Endothelial cell of umbilical vein (primary cell): ENCODE results near the gene HSP90AA1. TPM values are rescaled to one million over a fixed set of nuclear protein-coding genes. Genes with fewer than 3 reads are reported as not detected.

Source experiments
- BruUV-seq: library from RNA; stranded (reverse); fragments of 400-500 nt; replicated peaks from 2 replicates; lab custom pipeline; 2021; lab: Mats Ljungman, UMichigan
- CTCF ChIA-PET: fragments of 300-600, 350-600 bp; sonication (Branson Sonifier 250); formaldehyde crosslinking; loops from one replicate; lab custom pipeline; 2021; ENCODE audit warnings: antibody characterized with exemption, inconsistent platforms; lab: Charles Lee
- POLR2A ChIA-PET: fragments of 300-600, 350-600 bp; sonication (Branson Sonifier 250); formaldehyde crosslinking; loops from one replicate; lab custom pipeline; 2021; ENCODE audit warnings: antibody characterized with exemption, inconsistent platforms; lab: Charles Lee
- DNase-seq: peaks from one replicate; pipeline ENCODE4 v3.0.0-alpha.2; 2011; ENCODE audit warnings: low read depth, low spot score
- FAIRE-seq: peaks from 2 replicates; lab custom pipeline; 2011; peaks lifted over from hg19 to GRCh38; lab: Jason Lieb, UNC
- H2AFZ ChIP-seq: 2 replicates; pipeline ENCODE4 v1.6.0; 2012; ENCODE audit warnings: low read depth, low read length, control low read depth, inconsistent platforms
- H3K27ac ChIP-seq: 2 replicates; pipeline ENCODE4 v1.5.1; 2011; ENCODE audit warnings: low read depth, mild to moderate bottlenecking, control low read depth, low read length, moderate library complexity; ENCODE audit not compliant: insufficient read depth
- H3K27me3 ChIP-seq, 2 experiments: 2 replicates each; pipeline versions ENCODE4 v1.6.0 to v1.6.1; 2011; ENCODE audit warnings: low read length in 2 of 2, mixed read lengths in 1 of 2; ENCODE audit not compliant: control insufficient read depth in 2 of 2, insufficient read depth in 2 of 2
- H3K36me3 ChIP-seq, 2 experiments: 2 replicates in 1 of 2; 3 replicates in 1 of 2; pipeline ENCODE4 v1.5.1; 2011; ENCODE audit warnings: low read length in 2 of 2, mild to moderate bottlenecking in 1 of 2, moderate library complexity in 1 of 2; ENCODE audit not compliant: control insufficient read depth in 2 of 2, insufficient read depth in 2 of 2; ENCODE audit errors: extremely low read depth in 1 of 2
- H3K4me1 ChIP-seq: 3 replicates; pipeline ENCODE4 v1.5.1; 2011; ENCODE audit warnings: mild to moderate bottlenecking, low read length; ENCODE audit not compliant: control insufficient read depth, insufficient read depth; ENCODE audit errors: extremely low read depth
- H3K4me2 ChIP-seq: 2 replicates; pipeline ENCODE4 v1.6.1; 2011; ENCODE audit warnings: low read length, control low read depth, mixed read lengths; ENCODE audit not compliant: insufficient read depth
- H3K4me3 ChIP-seq, 3 experiments: fragments of 200-600 bp in 1 of 3; sonication (generic), shearing (Covaris generic) in 1 of 3; replicated peaks in 1 of 3; 2 replicates each; pipeline ENCODE4 v1.5.1; 2011 to 2016; ENCODE audit warnings: control low read depth in 3 of 3, low read length in 3 of 3, mild to moderate bottlenecking in 2 of 3, inconsistent platforms in 1 of 3, low read depth in 1 of 3, moderate library complexity in 1 of 3; ENCODE audit not compliant: insufficient read depth in 1 of 3
- H3K79me2 ChIP-seq: 2 replicates; pipeline ENCODE4 v1.6.0; 2012; ENCODE audit warnings: low read length, inconsistent platforms; ENCODE audit not compliant: control insufficient read depth, insufficient read depth
- H3K9ac ChIP-seq: replicated peaks from 2 replicates; pipeline ENCODE3; 2011; ENCODE audit warnings: low read length, control low read depth; ENCODE audit not compliant: insufficient read depth; ENCODE audit errors: extremely low read depth
- H3K9me1 ChIP-seq: replicated peaks from 3 replicates; pipeline ENCODE4 v1.6.0; 2011; ENCODE audit warnings: mild to moderate bottlenecking, low read length; ENCODE audit not compliant: control insufficient read depth, insufficient read depth; ENCODE audit errors: extremely low read depth
- H3K9me3 ChIP-seq: replicated peaks from 2 replicates; pipeline ENCODE4 v1.5.1; 2012; ENCODE audit warnings: low read length, inconsistent platforms; ENCODE audit not compliant: control insufficient read depth, insufficient read depth
- H4K20me1 ChIP-seq: replicated peaks from 2 replicates; pipeline ENCODE3; 2011; ENCODE audit warnings: mild to moderate bottlenecking, low read length; ENCODE audit not compliant: control insufficient read depth, insufficient read depth; ENCODE audit errors: extremely low read depth
- CTCF ChIP-seq, 2 donors: IDR thresholded peaks; 1 replicate in 1 of 2; 2 replicates in 1 of 2; pipeline ENCODE4 v1.5.1; 2011; ENCODE audit warnings: low read length in 2 of 2, mild to moderate bottlenecking in 2 of 2, moderate library complexity in 2 of 2, control low read depth in 1 of 2, inconsistent platforms in 1 of 2, low read depth in 1 of 2; ENCODE audit not compliant: insufficient read depth in 1 of 2; ENCODE audit errors: extremely low read depth in 1 of 2
- EZH2 ChIP-seq: IDR thresholded peaks from 2 replicates; pipeline ENCODE4 v1.6.1; 2012; ENCODE audit warnings: borderline replicate concordance, low read depth, mild to moderate bottlenecking, moderate library complexity, low read length, inconsistent platforms; ENCODE audit not compliant: severe bottlenecking
- FOS ChIP-seq: IDR thresholded peaks from 2 replicates; pipeline ENCODE4 v1.6.1; 2011; ENCODE audit warnings: mild to moderate bottlenecking, low read length, moderate library complexity, borderline replicate concordance; ENCODE audit not compliant: insufficient read depth
- GATA2 ChIP-seq: IDR thresholded peaks from 2 replicates; pipeline ENCODE4 v1.7.0; 2011; ENCODE audit warnings: low read depth, mild to moderate bottlenecking, moderate library complexity, mixed read lengths, low read length; ENCODE audit not compliant: insufficient read length, insufficient read depth
- MAX ChIP-seq: IDR thresholded peaks from 2 replicates; pipeline ENCODE4 v1.6.1; 2011; ENCODE audit not compliant: insufficient read depth, insufficient read length
- POLR2A ChIP-seq: IDR thresholded peaks from 2 replicates; pipeline ENCODE4 v1.6.1; 2012; ENCODE audit warnings: low read depth, mild to moderate bottlenecking, control low read depth, low read length
- POLR2AphosphoS5 ChIP-seq: IDR thresholded peaks from 2 replicates; pipeline ENCODE4 v1.6.1; 2012; ENCODE audit warnings: low read depth, mild to moderate bottlenecking, control low read depth, low read length, moderate library complexity; ENCODE audit not compliant: insufficient read depth
- dilution Hi-C: fragments of 300-500 bp; cut with MboI; formaldehyde crosslinking; loops from one replicate; pipeline ENCODE4 v1.15.0; 2019; ENCODE audit warnings: low sequenced_read_pairs; ENCODE audit not compliant: extremely low pct_ligation_motif_present
- intact Hi-C: fragments of 100-400 bp; cut with micrococcal nuclease; formaldehyde crosslinking; loops from one replicate; pipeline ENCODE4 v1.10.0; 2022
- polyA plus RNA-seq, 4 experiments: library from polyadenylated mRNA; depleted of rRNA in 3 of 4; stranded (reverse) in 3 of 4; unstranded in 1 of 4; fragments of >200 nt; gene quantifications; 2 replicates each; pipeline versions ENCODE4 v1.2.1 to v1.2.3, GENCODE V29; 2011 to 2012; ENCODE audit warnings: missing spikeins in 1 of 4
- total RNA-seq: library from RNA; stranded (reverse); gene quantifications from 2 replicates; pipeline ENCODE4 v1.2.3, GENCODE V29; 2021

HSP90AA1 gene
- total and polyA plus RNA-seq, 2 donors (not counting 3 experiments of a cell fraction or from before 2014, with no cell fraction given), result 266 to 540 TPM

GRCh38 chr14:102096569-102097188 is 9.8 kb upstream of the HSP90AA1 start:
- TF ChIP-seq FOS (no peak), MAX (no peak), POLR2AphosphoS5 (no peak), EZH2 (no peak), POLR2A (no peak), GATA2 (no peak), CTCF (IDR thresholded peaks at IDR 0.05; ENCODE audit: extremely low read depth in 1 of 2, insufficient read depth in 1 of 2, low read depth in 1 of 2, low read length in 2 of 2) (peak; percentile 81 to 88)
- no peaks in the 10 kb centered on the region for H3K4me1 ChIP-seq
- peak; percentile 79 for DNase-seq
- no peaks in the 10 kb centered on the region for H3K79me2 ChIP-seq
- no peak overlapping the region for H3K4me2 ChIP-seq
- intact Hi-C loops, result loop anchor here (1.0 to 10.0 kb wide), 6 partner anchors 9 to 392 kb away; partner anchors contain the start of gene HSP90AA1
- H3K9me1 ChIP-seq, result no peaks in the 10 kb centered on the region
- POLR2A ChIA-PET, result interaction anchor here (1.5 kb wide), 1 partner anchor 33 kb away, joined by 3 read pairs; no protein-coding TSS in a partner anchor
- H2AFZ ChIP-seq, result peak overlapping the region; percentile 23
- no TSS peak for BruUV-seq
- dilution Hi-C loops, result no loop called here
- CTCF ChIA-PET, result interaction anchor here (0.5 to 5.0 kb wide), 24 partner anchors 9 to 389 kb away, joined by 3 to 87 read pairs (median 4); no protein-coding TSS in a partner anchor
- no peak overlapping the region for H3K27ac ChIP-seq
- no peaks in the 10 kb centered on the region for H3K36me3 ChIP-seq
- H4K20me1 ChIP-seq, result no peaks in the 10 kb centered on the region
- no peak overlapping the region for H3K4me3 ChIP-seq
- no peaks in the 10 kb centered on the region for H3K9me3 ChIP-seq
- FAIRE-seq, result peak; percentile 93
- H3K9ac ChIP-seq, result no peak overlapping the region
- H3K27me3 ChIP-seq, result no peaks in the 10 kb centered on the region
